Measurements from ENCODE around the gene TEX2.
A peak's percentile ranks its signal among the peaks of the same experiment; 100 is the strongest.

DNA sequence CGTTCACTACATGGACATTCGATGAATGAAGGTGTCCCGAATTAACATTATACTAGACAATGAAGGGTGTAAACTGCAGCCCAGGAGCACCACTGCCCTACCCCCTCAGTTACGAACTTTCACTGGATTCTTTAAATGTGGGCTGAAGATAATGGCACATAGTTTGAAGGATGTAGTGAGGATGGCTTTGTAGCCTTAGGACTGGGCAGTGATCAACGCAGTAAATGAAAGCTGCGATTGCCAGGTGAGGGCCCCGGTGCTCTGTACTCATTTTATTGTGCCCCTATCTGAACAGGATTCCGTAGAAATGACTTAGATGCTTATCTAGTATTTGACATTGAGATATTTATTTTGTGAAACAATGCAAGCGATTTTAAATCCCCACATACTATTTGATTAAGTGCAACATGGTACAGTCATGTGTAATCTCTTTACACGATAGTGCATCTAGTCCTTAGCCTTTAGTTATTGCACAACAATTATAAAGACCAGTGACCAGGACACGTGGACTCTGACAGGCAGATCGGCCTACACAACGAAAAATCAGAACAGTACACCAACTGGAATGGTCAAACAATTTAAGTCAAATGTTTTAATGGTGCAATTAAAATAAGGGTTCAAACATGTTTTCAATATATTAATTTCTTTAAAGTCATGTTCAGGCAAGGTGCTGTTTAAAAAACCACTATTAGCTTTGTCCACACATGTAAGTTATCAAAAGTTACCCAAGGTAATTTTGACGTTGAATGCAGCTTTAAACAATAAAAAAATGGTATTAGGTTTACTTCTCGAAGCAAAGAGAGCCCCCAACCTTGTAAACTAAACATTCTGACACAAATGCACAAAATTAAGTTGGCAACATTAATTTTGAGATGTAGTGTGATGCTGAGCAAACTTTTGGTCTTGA, 115.7 kb downstream of the TEX2 start:
- TF ChIP-seq SMAD3 (CRISPR knock-in tag; IDR thresholded peaks at IDR 0.05; ENCODE audit: borderline replicate concordance) (0 out of 2 replicates have a peak, but pooled peaks have one; percentile 15), CTCF (IDR thresholded peaks at IDR 0.05) (no peak), ZNF121 (CRISPR knock-in tag; IDR thresholded peaks at IDR 0.05) (no peak), NR2C2 (CRISPR knock-in tag; IDR thresholded peaks at IDR 0.05) (no peak), E2F1 (CRISPR knock-in tag; IDR thresholded peaks at IDR 0.05) (no peak), TEAD1 (CRISPR knock-in tag; IDR thresholded peaks at IDR 0.05) (peak; percentile 72; the same call in 1 of the 2 replicates), ATF6 (CRISPR knock-in tag; IDR thresholded peaks at IDR 0.05) (no peak)
- TF ChIP-seq, protein P1, sequence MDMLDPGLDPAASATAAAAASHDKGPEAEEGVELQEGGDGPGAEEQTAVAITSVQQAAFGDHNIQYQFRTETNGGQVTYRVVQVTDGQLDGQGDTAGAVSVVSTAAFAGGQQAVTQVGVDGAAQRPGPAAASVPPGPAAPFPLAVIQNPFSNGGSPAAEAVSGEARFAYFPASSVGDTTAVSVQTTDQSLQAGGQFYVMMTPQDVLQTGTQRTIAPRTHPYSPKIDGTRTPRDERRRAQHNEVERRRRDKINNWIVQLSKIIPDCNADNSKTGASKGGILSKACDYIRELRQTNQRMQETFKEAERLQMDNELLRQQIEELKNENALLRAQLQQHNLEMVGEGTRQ (CRISPR knock-in tag; IDR thresholded peaks at IDR 0.05): no peak
- TF ChIP-seq, protein P2, sequence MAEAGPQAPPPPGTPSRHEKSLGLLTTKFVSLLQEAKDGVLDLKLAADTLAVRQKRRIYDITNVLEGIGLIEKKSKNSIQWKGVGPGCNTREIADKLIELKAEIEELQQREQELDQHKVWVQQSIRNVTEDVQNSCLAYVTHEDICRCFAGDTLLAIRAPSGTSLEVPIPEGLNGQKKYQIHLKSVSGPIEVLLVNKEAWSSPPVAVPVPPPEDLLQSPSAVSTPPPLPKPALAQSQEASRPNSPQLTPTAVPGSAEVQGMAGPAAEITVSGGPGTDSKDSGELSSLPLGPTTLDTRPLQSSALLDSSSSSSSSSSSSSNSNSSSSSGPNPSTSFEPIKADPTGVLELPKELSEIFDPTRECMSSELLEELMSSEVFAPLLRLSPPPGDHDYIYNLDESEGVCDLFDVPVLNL (CRISPR knock-in tag; IDR thresholded peaks at IDR 0.05; ENCODE audit: borderline replicate concordance, low read depth): no peak

Measured in WTC11 (cell line).